Breast epithelium (tissue), 4 donors: Measurements from ENCODE around the gene BRINP1. TPM values are rescaled to one million over a fixed set of nuclear protein-coding genes. Genes with fewer than 3 reads are reported as not detected.
A peak's percentile ranks its signal among the peaks of the same experiment; 100 is the strongest.

Experiments
- DNase-seq, 2 donors: peaks; one replicate each; pipeline ENCODE4 v3.0.0-alpha.2; 2019; ENCODE audit warnings: low spot score in 2 of 2
- H3K27ac ChIP-seq, 2 donors: fragments of 200-600 bp; sonication (generic) in 1 of 2; one replicate each; pipeline ENCODE4 v1.5.1; 2016 to 2019; ENCODE audit warnings: mild to moderate bottlenecking in 1 of 2
- H3K27me3 ChIP-seq, 2 donors: fragments of 200-600 bp; sonication (generic) in 1 of 2; one replicate each; pipeline versions ENCODE4 v1.5.1 to v1.6.0; 2017 to 2019; ENCODE audit warnings: control low read depth in 1 of 2, mild to moderate bottlenecking in 1 of 2
- H3K36me3 ChIP-seq: fragments of 200-600 bp; one replicate; pipeline ENCODE4 v1.5.1; 2019
- H3K4me1 ChIP-seq, 2 donors: fragments of 200-600 bp; sonication (generic); one replicate each; pipeline ENCODE4 v1.5.1; 2016 to 2019; ENCODE audit warnings: control low read depth in 1 of 2
- H3K4me3 ChIP-seq, 3 donors: fragments of 200-600 bp; sonication (generic); 1 replicate in 2 of 3; 2 replicates in 1 of 3; pipeline ENCODE4 v1.5.1; 2016 to 2019; ENCODE audit warnings: mild to moderate bottlenecking in 3 of 3, moderate library complexity in 2 of 3
- H3K9me3 ChIP-seq, 2 donors: fragments of 200-600 bp; sonication (generic) in 1 of 2; one replicate each; pipeline ENCODE4 v1.5.1; 2016 to 2019; ENCODE audit warnings: control low read depth in 1 of 2
- CTCF ChIP-seq, 3 donors: fragments of 450-650 bp; IDR thresholded peaks; one replicate each; pipeline ENCODE4 v1.5.1; 2016 to 2017; ENCODE audit warnings: antibody characterized with exemption in 3 of 3, mild to moderate bottlenecking in 3 of 3, moderate library complexity in 3 of 3
- POLR2A ChIP-seq: fragments of 450-650 bp; IDR thresholded peaks from one replicate; pipeline ENCODE4 v1.6.1; 2016; ENCODE audit warnings: antibody characterized with exemption, mild to moderate bottlenecking, moderate library complexity
- POLR2AphosphoS5 ChIP-seq, 3 donors: sonication (generic); formaldehyde crosslinking; IDR thresholded peaks; one replicate each; pipeline ENCODE4 v1.6.1; 2017; ENCODE audit warnings: antibody characterized with exemption in 3 of 3
- intact Hi-C: fragments of 100-400 bp; cut with DNase I; formaldehyde crosslinking; loops from one replicate; pipeline ENCODE4 v1.15.1; 2023; ENCODE audit warnings: low total_unique reads
- total RNA-seq, 3 donors: library from RNA; depleted of rRNA; stranded (reverse); fragments of >200 nt; gene quantifications; one replicate each; pipeline ENCODE4 v1.1.0, GENCODE V29; 2016

BRINP1 gene
- total RNA-seq, 3 donors from 2014 or later, result 8.8 to 27.5 TPM; not detected in 1

- Histone ChIP-seq H3K4me3 (peak overlapping the region in 1 of 3 donors; percentile 28), H3K4me1 (no peaks in the 10 kb centered on the region), H3K27me3 (no peaks in the 10 kb centered on the region), H3K36me3 (no peaks in the 10 kb centered on the region), H3K27ac (peak overlapping the region; percentile 60 to 61), H3K9me3 (no peaks in the 10 kb centered on the region)
- DNase-seq, result peak in 1 of 2 donors; percentile 64
- intact Hi-C loops, result no loop called here
- TF ChIP-seq POLR2A (no peak), CTCF (IDR thresholded peaks at IDR 0.05) (no peak), POLR2AphosphoS5 (IDR thresholded peaks at IDR 0.05) (no peak)
Measured at GRCh38 chr9:119216651-119217331, 152.4 kb downstream of the BRINP1 start.

GRCh38 chr9:119215651-119216050, 153.6 kb downstream of the BRINP1 start:
- no peak overlapping the region for H3K4me3 ChIP-seq
- H3K27me3 ChIP-seq, result no peaks in the 10 kb centered on the region
- no peak for DNase-seq
- H3K9me3 ChIP-seq, result no peaks in the 10 kb centered on the region
- H3K4me1 ChIP-seq, result no peaks in the 10 kb centered on the region
- intact Hi-C loops, result no loop called here
- no peaks in the 10 kb centered on the region for H3K36me3 ChIP-seq
- TF ChIP-seq CTCF (IDR thresholded peaks at IDR 0.05), result no peak
- TF ChIP-seq POLR2AphosphoS5 (IDR thresholded peaks at IDR 0.05), result no peak
- no peak for TF ChIP-seq POLR2A
- no peak overlapping the region for H3K27ac ChIP-seq

- Histone ChIP-seq H3K27me3 (no peaks in the 10 kb centered on the region), H3K4me3 (no peak overlapping the region), H3K4me1 (no peaks in the 10 kb centered on the region), H3K27ac (no peak overlapping the region), H3K36me3 (no peaks in the 10 kb centered on the region), H3K9me3 (no peaks in the 10 kb centered on the region)
- TF ChIP-seq CTCF (IDR thresholded peaks at IDR 0.05) (no peak), POLR2A (no peak), POLR2AphosphoS5 (IDR thresholded peaks at IDR 0.05) (no peak)
- DNase-seq, result no peak
- intact Hi-C loops, result loop anchor here (5.0 kb wide), 1 partner anchor 119 kb away; no protein-coding TSS in a partner anchor
Measured at GRCh38 chr9:119213471-119213870, 155.8 kb downstream of the BRINP1 start.

GRCh38 chr9:119197893-119198607, 171.2 kb downstream of the BRINP1 start:
- no peaks in the 10 kb centered on the region for H3K27me3 ChIP-seq
- H3K4me1 ChIP-seq, result no peaks in the 10 kb centered on the region
- intact Hi-C loops, result no loop called here
- TF ChIP-seq POLR2AphosphoS5 (IDR thresholded peaks at IDR 0.05), result no peak
- no peak for TF ChIP-seq POLR2A
- no peak for TF ChIP-seq CTCF (IDR thresholded peaks at IDR 0.05)
- no peaks in the 10 kb centered on the region for H3K9me3 ChIP-seq
- H3K4me3 ChIP-seq, result no peak overlapping the region
- H3K27ac ChIP-seq, result no peak overlapping the region
- DNase-seq, result no peak
- no peaks in the 10 kb centered on the region for H3K36me3 ChIP-seq

- H3K9me3 ChIP-seq, result no peaks in the 10 kb centered on the region
Measured at GRCh38 chr9:119195521-119195920, 173.7 kb downstream of the BRINP1 start.

More at GRCh38 chr9:119195521-119195920, 173.7 kb downstream of the BRINP1 start:
- H3K36me3 ChIP-seq, result no peaks in the 10 kb centered on the region
- TF ChIP-seq CTCF (IDR thresholded peaks at IDR 0.05), result no peak
- no peak for TF ChIP-seq POLR2A
- TF ChIP-seq POLR2AphosphoS5 (IDR thresholded peaks at IDR 0.05), result no peak
- no peaks in the 10 kb centered on the region for H3K4me1 ChIP-seq
- H3K4me3 ChIP-seq, result no peak overlapping the region
- intact Hi-C loops, result no loop called here
- DNase-seq, result no peak
- H3K27me3 ChIP-seq, result no peaks in the 10 kb centered on the region
- no peak overlapping the region for H3K27ac ChIP-seq
